GM18858 (cell line): Measurements from ENCODE around the gene CFAP251.
"Not testable (repeated sequence)": the region's sequence is repeated elsewhere in the genome, so short reads cannot be mapped to it uniquely, and the experiment has no call there.

Experiments
- ATAC-seq: cut with Tn5 transposase; IDR thresholded peaks from one replicate; pipeline ENCODE4 v1.9.1; 2021; ENCODE audit not compliant: unreplicated experiment

The CFAP251 gene

GRCh38 chr12:121908702-121909101 is 9.7 kb upstream of the CFAP251 start:
- no peak for ATAC-seq

- no peak for ATAC-seq
Measured at GRCh38 chr12:121911824-121912585, 6.4 kb upstream of the CFAP251 start.

- no peak for ATAC-seq
Measured at GRCh38 chr12:121915841-121916321, 2.5 kb upstream of the CFAP251 start.

- ATAC-seq = no peak
Measured at GRCh38 chr12:121916719-121917118, 1.7 kb upstream of the CFAP251 start.

GRCh38 chr12:121918679-121919038 is 267 bp downstream of the CFAP251 start:
- ATAC-seq = no peak

- no peak for ATAC-seq
Measured at GRCh38 chr12:121921066-121921465, 2.7 kb downstream of the CFAP251 start.

- ATAC-seq = no peak
Measured at GRCh38 chr12:121925358-121925695, 6.9 kb downstream of the CFAP251 start.

- ATAC-seq = no peak
Measured at GRCh38 chr12:121926874-121927706, 8.7 kb downstream of the CFAP251 start.

- no peak for ATAC-seq
Measured at GRCh38 chr12:121927813-121928212, 9.4 kb downstream of the CFAP251 start.

- ATAC-seq = not testable (repeated sequence)
Measured at GRCh38 chr12:121929545-121929944, 11.2 kb downstream of the CFAP251 start.

GRCh38 chr12:121930862-121931261 is 12.5 kb downstream of the CFAP251 start:
- ATAC-seq = no peak

GRCh38 chr12:121932176-121932536 is 13.8 kb downstream of the CFAP251 start:
- no peak for ATAC-seq

- no peak for ATAC-seq
Measured at GRCh38 chr12:121932914-121933521, 14.6 kb downstream of the CFAP251 start.

- no peak for ATAC-seq
Measured at GRCh38 chr12:121933522-121934308, 15.3 kb downstream of the CFAP251 start.

GRCh38 chr12:121934309-121934664 is 15.9 kb downstream of the CFAP251 start:
- no peak for ATAC-seq

GRCh38 chr12:121937654-121938053 is 19.3 kb downstream of the CFAP251 start:
- no peak for ATAC-seq

GRCh38 chr12:121939186-121939585 is 20.8 kb downstream of the CFAP251 start:
- ATAC-seq = no peak

GRCh38 chr12:121939992-121940766 is 21.8 kb downstream of the CFAP251 start:
- no peak for ATAC-seq

- ATAC-seq = no peak
Measured at GRCh38 chr12:121942145-121942718, 23.8 kb downstream of the CFAP251 start.

GRCh38 chr12:121943926-121944325 is 25.5 kb downstream of the CFAP251 start:
- no peak for ATAC-seq
